Stimulated activated naive CD4-positive, alpha-beta T cell (primary cell): ENCODE measurements around the gene RBM19.

Experiments
- DNase-seq, 6 experiments: peaks; one replicate each; lab custom pipeline; 2025; lab: John Stamatoyannopoulos, UW

The RBM19 gene

DNA sequence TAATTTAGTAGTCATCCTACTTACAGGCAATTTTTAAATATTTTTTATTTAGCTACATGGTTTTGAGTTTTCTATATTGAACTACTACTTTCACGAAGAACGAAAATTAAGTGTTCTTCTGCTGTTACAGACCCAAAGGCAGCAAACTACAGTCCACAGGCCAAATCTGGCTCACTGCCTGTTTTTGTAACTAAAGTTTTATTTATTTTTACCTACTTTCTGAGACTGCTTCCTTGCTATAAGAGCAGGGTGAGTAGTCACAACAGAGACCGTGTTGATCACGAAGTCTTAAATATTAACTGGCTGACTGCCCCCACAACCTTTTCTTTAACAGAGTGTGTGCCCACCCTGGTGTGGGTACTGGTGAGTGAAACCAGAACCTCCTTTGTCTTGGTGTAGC lies 11.6 kb downstream of the RBM19 start:
- no peak for DNase-seq

- no peak for DNase-seq
Observed at GRCh38 chr12:113950873-113951272, 15.3 kb downstream of the RBM19 start.

DNA sequence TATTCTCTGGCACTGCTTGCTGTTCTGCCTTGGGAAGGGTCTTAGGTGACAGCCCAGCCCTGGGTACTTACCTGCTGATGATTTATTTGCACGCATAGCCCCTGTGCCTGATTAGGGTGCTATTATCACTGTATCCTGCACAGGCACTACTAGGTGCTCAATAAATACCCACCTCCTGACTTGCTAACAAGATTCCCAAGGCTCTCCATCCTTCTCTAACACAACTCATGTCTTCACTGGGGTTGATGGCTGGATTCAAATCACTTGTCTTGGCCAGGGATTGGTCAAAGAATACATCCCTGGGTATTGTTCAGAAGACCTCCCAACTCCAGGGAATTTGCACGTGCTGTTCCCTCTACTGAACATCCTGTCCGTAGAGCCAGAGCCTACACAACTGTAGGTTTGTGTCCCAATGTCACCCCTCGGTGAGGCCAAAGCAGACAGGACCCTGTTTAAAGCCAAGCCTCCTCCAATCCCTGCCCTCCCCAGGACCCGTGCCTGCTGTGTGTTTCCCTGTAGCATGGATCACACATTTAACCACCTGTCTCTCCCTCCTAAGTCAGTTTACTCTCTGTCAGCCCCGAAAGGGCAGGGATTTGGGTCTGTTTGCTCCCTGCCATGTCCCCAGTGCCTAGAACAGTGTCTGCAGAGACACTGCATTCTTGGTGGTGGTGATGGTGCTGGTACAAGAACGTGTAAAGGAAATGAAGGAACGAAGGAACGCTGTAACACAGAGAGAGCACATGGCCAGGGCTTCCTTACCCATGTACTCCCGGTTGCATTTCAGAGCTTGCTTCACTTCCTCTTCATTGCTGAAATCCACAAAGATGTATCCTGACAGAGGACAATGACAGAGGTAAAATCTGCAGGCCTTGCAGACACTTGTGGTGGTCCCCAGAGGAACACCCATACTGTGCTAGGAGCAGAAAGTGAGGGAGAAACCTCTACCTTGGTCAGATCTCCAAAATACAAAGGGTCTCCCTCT lies 16.5 kb downstream of the RBM19 start:
- DNase-seq, result no peak

GRCh38 chr12:113948151-113948914 lies 17.8 kb downstream of the RBM19 start:
- DNase-seq, result no peak

GRCh38 chr12:113946175-113946574 lies 19.9 kb downstream of the RBM19 start:
- no peak for DNase-seq

GRCh38 chr12:113945174-113946173 lies 20.7 kb downstream of the RBM19 start:
- no peak for DNase-seq

DNA sequence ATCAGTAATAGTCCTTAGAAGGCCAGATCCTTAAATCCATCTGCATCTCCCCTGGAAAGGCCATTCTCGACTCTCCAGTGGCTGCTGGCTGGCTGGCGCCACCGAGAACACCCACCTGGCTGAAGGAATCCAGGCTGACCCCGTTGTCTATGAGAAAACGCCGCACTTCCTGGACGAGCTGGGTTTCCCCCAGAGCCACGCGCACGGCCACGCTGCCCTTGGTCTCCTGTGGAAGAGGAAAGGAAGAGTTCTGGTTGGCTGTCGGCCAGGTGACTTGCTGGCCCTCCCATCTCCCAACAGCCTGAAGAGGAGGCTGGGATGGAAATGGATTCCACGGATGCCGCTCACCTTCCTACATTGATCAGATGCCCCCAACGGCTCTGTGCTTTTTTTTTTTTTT lies 23.9 kb downstream of the RBM19 start:
- DNase-seq, result no peak

GRCh38 chr12:113941208-113941486 lies 25.0 kb downstream of the RBM19 start:
- no peak for DNase-seq

DNA sequence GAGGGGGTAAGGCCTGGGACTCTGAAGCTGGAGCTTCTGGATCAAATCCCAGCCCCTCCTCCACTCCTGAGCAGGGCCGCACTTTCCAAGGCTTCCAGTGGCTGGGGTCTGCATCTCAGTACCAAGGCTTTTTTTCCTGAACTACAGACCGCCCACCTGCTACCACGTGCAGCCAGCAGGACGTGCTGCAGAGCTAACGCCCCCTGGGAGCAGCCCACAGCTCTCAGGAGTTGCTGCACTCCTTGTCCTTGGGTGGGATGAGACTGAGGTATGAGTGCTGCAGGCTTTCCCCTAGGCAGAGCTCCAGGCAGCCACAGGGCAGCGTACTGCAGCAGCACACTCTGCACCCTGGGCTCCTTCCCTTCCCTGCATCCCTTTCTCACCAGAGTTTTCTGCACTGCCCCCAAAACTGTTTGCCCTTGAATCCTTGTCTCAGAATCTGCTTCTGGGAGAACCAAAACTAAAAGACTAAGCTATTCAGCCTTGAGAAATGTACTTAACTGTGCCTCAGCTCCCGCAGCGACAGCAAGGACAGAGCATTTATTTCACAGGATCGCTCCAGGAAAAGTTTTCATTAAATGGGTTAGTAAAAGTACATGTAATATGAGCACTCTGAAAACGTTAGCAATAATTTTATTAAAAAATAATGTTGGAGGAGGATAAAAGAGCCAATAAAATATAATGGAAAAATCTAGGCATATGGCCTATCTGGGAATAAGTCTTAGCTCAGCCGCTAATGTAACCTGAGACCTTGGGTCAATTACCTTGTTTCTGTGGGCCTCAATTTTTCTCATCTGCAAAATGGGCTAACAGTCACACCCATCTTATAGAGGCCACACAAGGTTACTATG lies 25.5 kb downstream of the RBM19 start:
- DNase-seq, result no peak

DNA sequence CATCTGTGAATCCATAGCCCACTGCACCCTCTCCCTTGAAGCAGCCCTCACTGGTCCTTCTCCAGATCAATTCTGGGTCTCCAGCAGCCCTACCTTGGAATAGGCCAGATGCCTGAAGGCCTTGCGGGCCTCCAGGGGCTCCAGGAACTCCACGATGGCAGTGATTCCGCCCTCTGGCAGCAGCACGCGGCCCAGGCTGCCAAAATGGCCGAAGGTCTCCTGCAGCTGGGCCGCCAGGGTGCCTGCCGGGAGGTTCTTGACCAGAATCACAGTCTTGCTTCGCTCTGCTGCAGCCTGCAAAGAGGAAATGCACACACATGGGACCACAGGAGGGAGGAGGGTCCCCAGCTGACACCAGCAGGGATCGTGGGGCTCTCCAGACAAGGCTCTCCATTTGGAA lies 26.3 kb downstream of the RBM19 start:
- DNase-seq, result no peak

DNA sequence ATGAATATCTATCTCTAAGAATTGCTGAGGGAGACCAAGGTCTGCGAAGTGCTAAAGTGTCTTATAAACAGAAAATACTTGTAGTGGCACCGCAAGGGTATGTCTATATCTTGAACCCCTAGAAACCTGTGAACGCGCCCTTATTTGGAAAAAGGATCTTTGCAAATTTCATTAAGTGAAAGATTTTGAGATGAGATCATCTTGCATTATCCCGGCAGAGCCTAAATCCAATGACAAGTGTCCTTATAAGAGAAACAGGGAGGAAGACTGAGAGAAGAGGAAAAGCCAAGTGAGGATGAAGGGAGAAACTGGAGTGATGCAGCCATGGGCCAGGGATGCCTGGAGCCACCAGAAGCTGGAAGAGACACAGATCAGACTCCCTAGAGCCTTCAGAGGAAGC lies 27.7 kb downstream of the RBM19 start:
- no peak for DNase-seq

- DNase-seq, result no peak
Observed at GRCh38 chr12:113936460-113936859, 29.7 kb downstream of the RBM19 start.

DNA sequence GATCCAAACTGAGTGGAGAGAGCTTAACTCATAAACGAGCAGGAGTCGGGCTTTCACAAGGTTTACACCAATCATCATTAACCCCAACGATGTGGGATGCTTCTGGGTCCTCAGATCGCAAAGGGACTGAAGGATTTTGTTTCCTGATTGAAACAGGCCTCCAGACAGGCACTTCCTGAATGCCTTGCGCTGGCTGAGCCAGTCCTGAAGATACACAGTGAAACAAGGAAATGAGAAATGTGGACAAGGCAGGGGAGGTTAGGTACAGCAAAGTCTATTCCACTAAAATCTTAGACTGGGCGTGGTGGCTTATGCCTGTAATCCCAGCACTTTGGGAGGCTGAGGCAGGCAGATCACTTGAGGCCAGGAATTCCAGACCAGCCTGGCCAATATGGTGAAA lies 30.7 kb downstream of the RBM19 start:
- no peak for DNase-seq

- DNase-seq, result no peak
Observed at GRCh38 chr12:113934946-113935345, 31.2 kb downstream of the RBM19 start.

DNA sequence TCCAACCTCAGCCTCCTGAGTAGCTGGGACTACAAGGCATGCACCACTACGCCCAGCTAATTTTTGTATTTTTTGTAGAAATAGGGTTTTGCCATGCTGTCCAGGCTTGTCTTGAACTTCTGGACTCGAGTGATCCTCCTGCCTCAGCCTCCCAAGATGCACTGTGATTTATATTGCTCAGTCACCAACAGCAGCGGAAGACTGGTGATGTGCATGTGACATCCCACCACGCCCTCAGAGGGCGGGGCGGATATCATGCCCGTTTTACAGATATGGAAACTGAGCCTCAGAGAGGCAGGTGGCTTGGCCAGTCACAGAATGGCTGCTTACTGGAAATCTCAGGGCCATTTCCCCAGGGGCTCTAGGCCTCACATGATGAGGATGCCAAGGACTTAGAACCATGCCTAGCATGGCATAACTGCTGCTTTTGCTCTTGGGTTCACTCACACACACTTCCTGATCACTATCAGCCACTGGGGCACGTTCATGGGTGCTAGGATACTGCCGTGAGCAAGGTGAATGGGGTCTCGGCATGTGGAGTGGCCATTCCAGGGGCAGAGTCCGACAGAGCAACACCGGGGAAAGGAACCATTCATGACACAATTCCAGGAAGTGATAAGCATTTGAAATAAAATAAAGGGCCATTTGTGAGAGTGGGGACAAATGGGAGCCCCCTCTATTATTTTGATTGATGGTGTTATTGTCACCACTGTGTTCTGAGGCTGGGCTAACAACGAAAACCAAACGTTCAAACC lies 31.9 kb downstream of the RBM19 start:
- DNase-seq, result no peak

- no peak for DNase-seq
Observed at GRCh38 chr12:113933201-113933786, 32.8 kb downstream of the RBM19 start.

DNA sequence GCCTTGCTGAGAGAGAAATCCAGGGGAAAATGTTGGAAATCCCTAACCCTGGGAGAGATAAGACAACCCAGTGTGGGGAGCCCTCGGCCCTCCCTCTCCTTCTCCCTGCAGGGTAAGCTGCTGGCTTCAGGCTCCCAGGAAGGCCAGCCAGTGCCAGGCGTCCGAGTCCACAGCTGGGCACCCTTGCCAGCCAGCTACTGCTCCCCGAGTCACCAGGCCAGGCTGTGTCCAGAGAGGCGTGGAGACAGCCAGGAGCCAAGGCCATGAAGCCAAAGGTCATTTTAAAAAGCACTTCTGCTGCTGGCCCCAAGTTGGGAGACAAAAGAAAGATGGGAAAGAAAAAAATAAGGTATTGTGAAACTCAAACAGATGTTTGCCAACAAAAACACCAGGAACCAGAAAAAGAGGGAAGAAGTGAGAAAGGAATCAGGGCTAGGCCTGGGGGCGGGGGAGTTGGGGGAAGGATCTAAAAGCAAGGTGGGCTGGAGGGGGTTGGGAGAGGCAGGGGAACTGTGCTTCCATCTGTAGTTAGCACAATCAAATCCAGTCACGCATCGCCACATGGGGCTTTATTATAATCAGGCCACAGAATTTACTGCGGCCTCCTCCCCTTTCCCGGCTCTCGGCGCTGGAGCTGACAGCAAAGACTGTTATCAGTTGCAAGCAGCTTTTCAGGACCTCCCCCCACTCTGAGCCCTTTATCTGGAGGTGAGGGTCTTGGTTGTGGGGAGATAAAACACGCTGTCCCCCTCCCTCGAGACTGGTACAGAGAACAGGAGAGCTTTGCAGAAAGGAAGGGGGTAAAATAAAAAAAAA lies 33.5 kb downstream of the RBM19 start:
- no peak for DNase-seq

- no peak for DNase-seq
Observed at GRCh38 chr12:113931517-113931916, 34.6 kb downstream of the RBM19 start.

- DNase-seq, result no peak
Observed at GRCh38 chr12:113930249-113930648, 35.9 kb downstream of the RBM19 start.
